ENCODE measurements around the gene TRO. TPM values are rescaled to one million over a fixed set of nuclear protein-coding genes. Genes with fewer than 3 reads are reported as not detected.

The TRO gene
- total RNA-seq, 1 experiment from 2014 or later = 51.0 TPM

DNA sequence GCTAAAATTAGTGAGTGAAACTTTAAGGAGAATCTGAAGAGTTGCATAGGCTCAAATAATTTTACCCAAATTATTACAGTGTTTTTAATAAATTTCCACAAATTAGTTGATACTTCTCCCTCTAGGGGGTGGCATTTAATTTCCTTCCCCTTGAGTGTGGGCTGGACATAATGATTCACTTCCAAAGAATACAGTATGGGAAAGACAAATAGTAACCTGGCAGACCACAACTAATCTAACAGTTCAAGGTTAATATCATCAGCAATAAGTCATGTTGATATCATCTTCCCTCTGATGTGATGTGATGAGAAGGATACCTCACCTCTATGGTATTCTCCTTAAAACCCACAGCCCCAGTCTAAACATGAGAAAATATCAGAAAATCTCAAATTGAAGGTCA, 57.8 kb downstream of the TRO start:
- DNase-seq (ENCODE audit: low spot score) (no peak), ATAC-seq (no peak)
- H3K9me3 Mint-ChIP-seq = peaks cover 11% of the 10 kb centered on the region
- peaks cover 11% of the 10 kb centered on the region for H3K27me3 Mint-ChIP-seq (ENCODE audit: low read depth)
- H3K4me1 Mint-ChIP-seq = no peaks in the 10 kb centered on the region
- TF ChIP-seq TCF7 (CRISPR knock-in tag; IDR thresholded peaks at IDR 0.05; ENCODE audit: low read depth) (no peak), ELF4 (CRISPR knock-in tag; IDR thresholded peaks at IDR 0.05; ENCODE audit: low read depth) (no peak), NFE2L1 (CRISPR knock-in tag; IDR thresholded peaks at IDR 0.05) (no peak), MXD4 (CRISPR knock-in tag; IDR thresholded peaks at IDR 0.05; ENCODE audit: borderline replicate concordance) (no peak), ZNF671 (CRISPR knock-in tag; IDR thresholded peaks at IDR 0.05) (no peak), ZNF396 (CRISPR knock-in tag; IDR thresholded peaks at IDR 0.05; ENCODE audit: borderline replicate concordance) (no peak)
- TF ChIP-seq, protein P1, sequence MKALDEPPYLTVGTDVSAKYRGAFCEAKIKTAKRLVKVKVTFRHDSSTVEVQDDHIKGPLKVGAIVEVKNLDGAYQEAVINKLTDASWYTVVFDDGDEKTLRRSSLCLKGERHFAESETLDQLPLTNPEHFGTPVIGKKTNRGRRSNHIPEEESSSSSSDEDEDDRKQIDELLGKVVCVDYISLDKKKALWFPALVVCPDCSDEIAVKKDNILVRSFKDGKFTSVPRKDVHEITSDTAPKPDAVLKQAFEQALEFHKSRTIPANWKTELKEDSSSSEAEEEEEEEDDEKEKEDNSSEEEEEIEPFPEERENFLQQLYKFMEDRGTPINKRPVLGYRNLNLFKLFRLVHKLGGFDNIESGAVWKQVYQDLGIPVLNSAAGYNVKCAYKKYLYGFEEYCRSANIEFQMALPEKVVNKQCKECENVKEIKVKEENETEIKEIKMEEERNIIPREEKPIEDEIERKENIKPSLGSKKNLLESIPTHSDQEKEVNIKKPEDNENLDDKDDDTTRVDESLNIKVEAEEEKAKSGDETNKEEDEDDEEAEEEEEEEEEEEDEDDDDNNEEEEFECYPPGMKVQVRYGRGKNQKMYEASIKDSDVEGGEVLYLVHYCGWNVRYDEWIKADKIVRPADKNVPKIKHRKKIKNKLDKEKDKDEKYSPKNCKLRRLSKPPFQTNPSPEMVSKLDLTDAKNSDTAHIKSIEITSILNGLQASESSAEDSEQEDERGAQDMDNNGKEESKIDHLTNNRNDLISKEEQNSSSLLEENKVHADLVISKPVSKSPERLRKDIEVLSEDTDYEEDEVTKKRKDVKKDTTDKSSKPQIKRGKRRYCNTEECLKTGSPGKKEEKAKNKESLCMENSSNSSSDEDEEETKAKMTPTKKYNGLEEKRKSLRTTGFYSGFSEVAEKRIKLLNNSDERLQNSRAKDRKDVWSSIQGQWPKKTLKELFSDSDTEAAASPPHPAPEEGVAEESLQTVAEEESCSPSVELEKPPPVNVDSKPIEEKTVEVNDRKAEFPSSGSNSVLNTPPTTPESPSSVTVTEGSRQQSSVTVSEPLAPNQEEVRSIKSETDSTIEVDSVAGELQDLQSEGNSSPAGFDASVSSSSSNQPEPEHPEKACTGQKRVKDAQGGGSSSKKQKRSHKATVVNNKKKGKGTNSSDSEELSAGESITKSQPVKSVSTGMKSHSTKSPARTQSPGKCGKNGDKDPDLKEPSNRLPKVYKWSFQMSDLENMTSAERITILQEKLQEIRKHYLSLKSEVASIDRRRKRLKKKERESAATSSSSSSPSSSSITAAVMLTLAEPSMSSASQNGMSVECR (CRISPR knock-in tag; IDR thresholded peaks at IDR 0.05; ENCODE audit: borderline replicate concordance) = no peak
- TF ChIP-seq, protein P2, sequence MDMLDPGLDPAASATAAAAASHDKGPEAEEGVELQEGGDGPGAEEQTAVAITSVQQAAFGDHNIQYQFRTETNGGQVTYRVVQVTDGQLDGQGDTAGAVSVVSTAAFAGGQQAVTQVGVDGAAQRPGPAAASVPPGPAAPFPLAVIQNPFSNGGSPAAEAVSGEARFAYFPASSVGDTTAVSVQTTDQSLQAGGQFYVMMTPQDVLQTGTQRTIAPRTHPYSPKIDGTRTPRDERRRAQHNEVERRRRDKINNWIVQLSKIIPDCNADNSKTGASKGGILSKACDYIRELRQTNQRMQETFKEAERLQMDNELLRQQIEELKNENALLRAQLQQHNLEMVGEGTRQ (CRISPR knock-in tag; IDR thresholded peaks at IDR 0.05) = no peak
- TF ChIP-seq, protein P3, sequence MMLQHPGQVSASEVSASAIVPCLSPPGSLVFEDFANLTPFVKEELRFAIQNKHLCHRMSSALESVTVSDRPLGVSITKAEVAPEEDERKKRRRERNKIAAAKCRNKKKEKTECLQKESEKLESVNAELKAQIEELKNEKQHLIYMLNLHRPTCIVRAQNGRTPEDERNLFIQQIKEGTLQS (CRISPR knock-in tag; conservative IDR thresholded peaks at IDR 0.05) = no peak
- TF ChIP-seq, protein P4, sequence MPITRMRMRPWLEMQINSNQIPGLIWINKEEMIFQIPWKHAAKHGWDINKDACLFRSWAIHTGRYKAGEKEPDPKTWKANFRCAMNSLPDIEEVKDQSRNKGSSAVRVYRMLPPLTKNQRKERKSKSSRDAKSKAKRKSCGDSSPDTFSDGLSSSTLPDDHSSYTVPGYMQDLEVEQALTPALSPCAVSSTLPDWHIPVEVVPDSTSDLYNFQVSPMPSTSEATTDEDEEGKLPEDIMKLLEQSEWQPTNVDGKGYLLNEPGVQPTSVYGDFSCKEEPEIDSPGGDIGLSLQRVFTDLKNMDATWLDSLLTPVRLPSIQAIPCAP (CRISPR knock-in tag; IDR thresholded peaks at IDR 0.05) = no peak
- TF ChIP-seq, protein P5, sequence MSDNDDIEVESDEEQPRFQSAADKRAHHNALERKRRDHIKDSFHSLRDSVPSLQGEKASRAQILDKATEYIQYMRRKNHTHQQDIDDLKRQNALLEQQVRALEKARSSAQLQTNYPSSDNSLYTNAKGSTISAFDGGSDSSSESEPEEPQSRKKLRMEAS (CRISPR knock-in tag; IDR thresholded peaks at IDR 0.05) = no peak
- H3K4me3 Mint-ChIP-seq = no peak overlapping the region
- ChIA-PET POLR2A (no interaction called here), CTCF (no interaction called here)
- H3K36me3 Mint-ChIP-seq = no peaks in the 10 kb centered on the region
- no peak overlapping the region for H3K27ac Mint-ChIP-seq

DNA sequence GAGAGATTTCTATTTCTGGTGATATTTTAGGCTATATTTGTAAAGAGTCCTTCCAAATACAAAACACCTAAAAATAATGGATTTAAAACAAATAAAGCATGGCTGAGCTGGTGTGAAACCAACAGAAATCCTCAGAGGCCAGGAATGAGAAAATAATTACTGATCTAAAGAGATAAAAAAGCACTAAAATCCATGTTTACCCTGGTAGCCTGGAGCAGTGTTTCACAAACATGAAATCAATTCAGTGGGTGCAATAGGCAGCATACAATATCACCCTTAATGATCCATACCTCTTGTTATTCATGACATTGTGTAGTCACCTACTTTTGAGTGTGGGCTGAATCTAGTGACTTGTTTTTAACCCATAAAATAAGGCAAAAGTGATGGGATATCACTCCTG, 58.8 kb downstream of the TRO start:
- Mint-ChIP-seq H3K4me1 (no peaks in the 10 kb centered on the region), H3K27me3 (ENCODE audit: low read depth) (peaks cover 1% of the 10 kb centered on the region), H3K9me3 (peaks cover 9% of the 10 kb centered on the region), H3K4me3 (no peak overlapping the region), H3K27ac (no peak overlapping the region), H3K36me3 (no peaks in the 10 kb centered on the region)
- ChIA-PET POLR2A (no interaction called here), CTCF (no interaction called here)
- no peak for ATAC-seq
- DNase-seq (ENCODE audit: low spot score) = no peak
- TF ChIP-seq, protein P6, sequence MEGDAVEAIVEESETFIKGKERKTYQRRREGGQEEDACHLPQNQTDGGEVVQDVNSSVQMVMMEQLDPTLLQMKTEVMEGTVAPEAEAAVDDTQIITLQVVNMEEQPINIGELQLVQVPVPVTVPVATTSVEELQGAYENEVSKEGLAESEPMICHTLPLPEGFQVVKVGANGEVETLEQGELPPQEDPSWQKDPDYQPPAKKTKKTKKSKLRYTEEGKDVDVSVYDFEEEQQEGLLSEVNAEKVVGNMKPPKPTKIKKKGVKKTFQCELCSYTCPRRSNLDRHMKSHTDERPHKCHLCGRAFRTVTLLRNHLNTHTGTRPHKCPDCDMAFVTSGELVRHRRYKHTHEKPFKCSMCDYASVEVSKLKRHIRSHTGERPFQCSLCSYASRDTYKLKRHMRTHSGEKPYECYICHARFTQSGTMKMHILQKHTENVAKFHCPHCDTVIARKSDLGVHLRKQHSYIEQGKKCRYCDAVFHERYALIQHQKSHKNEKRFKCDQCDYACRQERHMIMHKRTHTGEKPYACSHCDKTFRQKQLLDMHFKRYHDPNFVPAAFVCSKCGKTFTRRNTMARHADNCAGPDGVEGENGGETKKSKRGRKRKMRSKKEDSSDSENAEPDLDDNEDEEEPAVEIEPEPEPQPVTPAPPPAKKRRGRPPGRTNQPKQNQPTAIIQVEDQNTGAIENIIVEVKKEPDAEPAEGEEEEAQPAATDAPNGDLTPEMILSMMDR (IDR thresholded peaks at IDR 0.05) = no peak
- TF ChIP-seq FOXP1 (CRISPR knock-in tag; IDR thresholded peaks at IDR 0.05; ENCODE audit: borderline replicate concordance) = no peak
- TF ChIP-seq NR1H2 (CRISPR knock-in tag; IDR thresholded peaks at IDR 0.05) = no peak
- TF ChIP-seq, protein P7, sequence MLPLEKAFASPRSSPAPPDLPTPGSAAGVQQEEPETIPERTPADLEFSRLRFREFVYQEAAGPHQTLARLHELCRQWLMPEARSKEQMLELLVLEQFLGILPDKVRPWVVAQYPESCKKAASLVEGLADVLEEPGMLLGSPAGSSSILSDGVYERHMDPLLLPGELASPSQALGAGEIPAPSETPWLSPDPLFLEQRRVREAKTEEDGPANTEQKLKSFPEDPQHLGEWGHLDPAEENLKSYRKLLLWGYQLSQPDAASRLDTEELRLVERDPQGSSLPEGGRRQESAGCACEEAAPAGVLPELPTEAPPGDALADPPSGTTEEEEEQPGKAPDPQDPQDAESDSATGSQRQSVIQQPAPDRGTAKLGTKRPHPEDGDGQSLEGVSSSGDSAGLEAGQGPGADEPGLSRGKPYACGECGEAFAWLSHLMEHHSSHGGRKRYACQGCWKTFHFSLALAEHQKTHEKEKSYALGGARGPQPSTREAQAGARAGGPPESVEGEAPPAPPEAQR (CRISPR knock-in tag; IDR thresholded peaks at IDR 0.05) = no peak
- TF ChIP-seq, protein P2 (CRISPR knock-in tag; IDR thresholded peaks at IDR 0.05) = no peak
- TF ChIP-seq PRRX2 (CRISPR knock-in tag; IDR thresholded peaks at IDR 0.05) = no peak
- TF ChIP-seq ZNF396 (CRISPR knock-in tag; IDR thresholded peaks at IDR 0.05; ENCODE audit: borderline replicate concordance) = no peak
- TF ChIP-seq, protein P8, sequence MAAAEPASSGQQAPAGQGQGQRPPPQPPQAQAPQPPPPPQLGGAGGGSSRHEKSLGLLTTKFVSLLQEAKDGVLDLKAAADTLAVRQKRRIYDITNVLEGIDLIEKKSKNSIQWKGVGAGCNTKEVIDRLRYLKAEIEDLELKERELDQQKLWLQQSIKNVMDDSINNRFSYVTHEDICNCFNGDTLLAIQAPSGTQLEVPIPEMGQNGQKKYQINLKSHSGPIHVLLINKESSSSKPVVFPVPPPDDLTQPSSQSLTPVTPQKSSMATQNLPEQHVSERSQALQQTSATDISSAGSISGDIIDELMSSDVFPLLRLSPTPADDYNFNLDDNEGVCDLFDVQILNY (CRISPR knock-in tag; IDR thresholded peaks at IDR 0.05) = no peak
- no peak for TF ChIP-seq SP1 (CRISPR knock-in tag; conservative IDR thresholded peaks at IDR 0.05)
- TF ChIP-seq, protein P9, sequence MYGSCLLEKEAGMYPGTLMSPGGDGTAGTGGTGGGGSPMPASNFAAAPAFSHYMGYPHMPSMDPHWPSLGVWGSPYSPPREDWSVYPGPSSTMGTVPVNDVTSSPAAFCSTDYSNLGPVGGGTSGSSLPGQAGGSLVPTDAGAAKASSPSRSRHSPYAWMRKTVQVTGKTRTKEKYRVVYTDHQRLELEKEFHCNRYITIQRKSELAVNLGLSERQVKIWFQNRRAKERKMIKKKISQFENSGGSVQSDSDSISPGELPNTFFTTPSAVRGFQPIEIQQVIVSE (CRISPR knock-in tag; IDR thresholded peaks at IDR 0.05; ENCODE audit: borderline replicate concordance) = no peak
- TF ChIP-seq, protein P10, sequence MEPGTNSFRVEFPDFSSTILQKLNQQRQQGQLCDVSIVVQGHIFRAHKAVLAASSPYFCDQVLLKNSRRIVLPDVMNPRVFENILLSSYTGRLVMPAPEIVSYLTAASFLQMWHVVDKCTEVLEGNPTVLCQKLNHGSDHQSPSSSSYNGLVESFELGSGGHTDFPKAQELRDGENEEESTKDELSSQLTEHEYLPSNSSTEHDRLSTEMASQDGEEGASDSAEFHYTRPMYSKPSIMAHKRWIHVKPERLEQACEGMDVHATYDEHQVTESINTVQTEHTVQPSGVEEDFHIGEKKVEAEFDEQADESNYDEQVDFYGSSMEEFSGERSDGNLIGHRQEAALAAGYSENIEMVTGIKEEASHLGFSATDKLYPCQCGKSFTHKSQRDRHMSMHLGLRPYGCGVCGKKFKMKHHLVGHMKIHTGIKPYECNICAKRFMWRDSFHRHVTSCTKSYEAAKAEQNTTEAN (CRISPR knock-in tag; IDR thresholded peaks at IDR 0.05) = no peak
- no peak for TF ChIP-seq NFYB (CRISPR knock-in tag; conservative IDR thresholded peaks at IDR 0.05; ENCODE audit: low read depth)

Measured in WTC11 (cell line).